ENCODE results near the gene CAMSAP1. TPM values are rescaled to one million over a fixed set of nuclear protein-coding genes. Genes with fewer than 3 reads are reported as not detected.

The CAMSAP1 gene
- total and polyA plus RNA-seq, 9 of the 15 experiments (the other 6 are each of a cell fraction or from before 2014, with no cell fraction given): 1.5 to 28.8 (median 14.3) TPM

GRCh38 chr9:135910216-135910615, 2.9 kb upstream of the CAMSAP1 start:
- FAIRE-seq (no peak), DNase-seq (ENCODE audit: extremely low read depth in 1 of 4, low spot score in 3 of 4) (no peak), ATAC-seq (no peak)
- Histone ChIP-seq H3K9ac (ENCODE audit: insufficient read depth in 1 of 2, low read depth in 2 of 2, low read length in 2 of 2) (no peak overlapping the region), H3K36me3 (ENCODE audit: control insufficient read depth, insufficient read depth, low read length) (peaks cover 58% of the 10 kb centered on the region), H2AFZ (ENCODE audit: low read depth, low read length) (no peak overlapping the region), H3K27ac (ENCODE audit: extremely low read depth, low read depth, low read length) (peak overlapping the region; percentile 37; the same call in 1 of the 3 replicates), H3K4me1 (replicated peaks in 1 of 2; ENCODE audit: control insufficient read depth in 2 of 2, insufficient read depth in 2 of 2, low read length in 2 of 2) (peaks cover 38 to 45% of the 10 kb centered on the region in 2 experiments), H3K79me2 (ENCODE audit: control insufficient read depth, insufficient read depth, low read length) (peaks cover 60% of the 10 kb centered on the region), H3K4me2 (ENCODE audit: insufficient read depth, low read length) (peak overlapping the region; percentile 88; the same call in 1 of the 2 replicates), H3K9me1 (ENCODE audit: control insufficient read depth, insufficient read depth, low read length) (no peaks in the 10 kb centered on the region), H3K27me3 (ENCODE audit: control insufficient read depth in 2 of 2, insufficient read depth in 2 of 2, low read length in 2 of 2) (no peaks in the 10 kb centered on the region), H3K9me3 (replicated peaks; ENCODE audit: control insufficient read depth, insufficient read depth, low read depth, low read length) (peaks cover 10% of the 10 kb centered on the region; the same call in 1 of the 2 replicates), H4K20me1 (replicated peaks; ENCODE audit: control insufficient read depth, insufficient read depth, low read length) (peaks cover 12% of the 10 kb centered on the region), H3K4me3 (no peak overlapping the region; the same call in 1 of the 2 replicates)
- in situ Hi-C loops (cut with MboI): no loop called here
- BruUV-seq (replicated peaks): no TSS peak
- TF ChIP-seq IRF2 (CRISPR knock-in tag; IDR thresholded peaks at IDR 0.05) (no peak), SPI1 (IDR thresholded peaks at IDR 0.05; ENCODE audit: borderline replicate concordance, low read depth, low read length) (peak; percentile 52; the same call in 1 of the 2 replicates), ZNF384 (IDR thresholded peaks at IDR 0.05; ENCODE audit: low read depth, low read length) (peak; percentile 49; the same call in 1 of the 2 replicates)
- 64% methylated on average over 2 of the region's 2 CpGs for WGBS (ENCODE audit: insufficient coverage, low coverage, missing lambda C conversion rate)
- intact Hi-C loops (cut with micrococcal nuclease): no loop called here
- ChIA-PET CTCF (ENCODE audit: low intra/inter-chr PET ratio) (no interaction called here), POLR2A (interaction anchor here (0.6 kb wide), 1 partner anchor 11 kb away, joined by 3 read pairs; no protein-coding TSS in a partner anchor)

DNA sequence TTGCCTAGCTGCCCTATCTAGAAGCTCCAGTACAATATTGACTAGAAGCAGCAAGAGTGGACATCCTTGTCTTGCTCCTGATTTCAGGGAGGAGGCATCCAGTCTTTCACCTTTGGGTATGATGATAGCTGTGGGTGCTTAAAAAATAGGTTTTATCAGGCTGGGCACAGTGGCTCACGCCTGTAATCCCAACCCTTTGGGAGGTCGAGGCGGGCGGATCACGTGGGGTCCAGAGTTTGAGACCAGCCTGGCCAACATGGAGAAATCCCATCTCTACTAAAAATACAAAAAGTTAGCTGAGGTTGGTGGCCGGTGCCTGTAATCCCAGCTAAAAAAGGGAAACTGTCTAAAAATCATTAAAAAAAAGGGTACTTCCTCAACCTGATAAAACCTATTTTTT, 2.0 kb upstream of the CAMSAP1 start:
- Histone ChIP-seq H3K79me2 (ENCODE audit: control insufficient read depth, insufficient read depth, low read length) (peaks cover 68% of the 10 kb centered on the region), H3K9me1 (ENCODE audit: control insufficient read depth, insufficient read depth, low read length) (no peaks in the 10 kb centered on the region)
- intact Hi-C loops (cut with micrococcal nuclease): loop anchor here (5.0 kb wide), 1 partner anchor 43 kb away; no protein-coding TSS in a partner anchor

More for the DNA sequence above, 2.0 kb upstream of the CAMSAP1 start:
- Histone ChIP-seq H3K36me3 (ENCODE audit: control insufficient read depth, insufficient read depth, low read length) (peaks cover 56% of the 10 kb centered on the region), H3K4me1 (replicated peaks in 1 of 2; ENCODE audit: control insufficient read depth in 2 of 2, insufficient read depth in 2 of 2, low read length in 2 of 2) (peaks cover 42 to 51% of the 10 kb centered on the region in 2 experiments), H3K27ac (ENCODE audit: extremely low read depth, low read depth, low read length) (peak overlapping the region; percentile 80), H2AFZ (ENCODE audit: low read depth, low read length) (no peak overlapping the region), H3K4me3 (peak overlapping the region; percentile 63; the same call in 1 of the 2 replicates), H3K9ac (ENCODE audit: insufficient read depth in 1 of 2, low read depth in 2 of 2, low read length in 2 of 2) (peak overlapping the region; percentile 63 to 68; a peak in 3 of 4 replicates), H3K27me3 (ENCODE audit: control insufficient read depth in 2 of 2, insufficient read depth in 2 of 2, low read length in 2 of 2) (no peaks in the 10 kb centered on the region), H4K20me1 (replicated peaks; ENCODE audit: control insufficient read depth, insufficient read depth, low read length) (peaks cover 12% of the 10 kb centered on the region), H3K9me3 (replicated peaks; ENCODE audit: control insufficient read depth, insufficient read depth, low read depth, low read length) (peaks cover 10% of the 10 kb centered on the region; the same call in 1 of the 2 replicates), H3K4me2 (ENCODE audit: insufficient read depth, low read length) (peak overlapping the region; percentile 88)
- POLR2A ChIA-PET: interaction anchor here (2.9 kb wide), 1 partner anchor 8 kb away, joined by 9 read pairs; no protein-coding TSS in a partner anchor
- no TSS peak for BruUV-seq (replicated peaks)
- DNase-seq (ENCODE audit: extremely low read depth in 1 of 4, low spot score in 3 of 4): no peak
- no peak for FAIRE-seq
- in situ Hi-C loops (cut with MboI): no loop called here
- 53% methylated on average over 6 of the region's 6 CpGs for WGBS (ENCODE audit: insufficient coverage, low coverage, missing lambda C conversion rate)
- TF ChIP-seq NFYB (IDR thresholded peaks at IDR 0.05; ENCODE audit: extremely low read depth, insufficient read length): no peak
- TF ChIP-seq ATF6 (CRISPR knock-in tag; IDR thresholded peaks at IDR 0.05): 0 out of 2 replicates have a peak, but pooled peaks have one; percentile 46
- CTCF ChIA-PET (ENCODE audit: low intra/inter-chr PET ratio): no interaction called here
- ATAC-seq: no peak
